Mammary epithelial cell (primary cell): ENCODE data around the gene SPTBN1.

Source experiments
- CTCF ChIP-seq, 2 donors: IDR thresholded peaks in 1 of 2; conservative IDR thresholded peaks in 1 of 2; 2 replicates each; pipeline ENCODE4 v1.5.1; 2011 to 2012; ENCODE audit warnings: inconsistent platforms in 2 of 2, low read length in 2 of 2, mild to moderate bottlenecking in 2 of 2, control low read depth in 1 of 2, low read depth in 1 of 2; ENCODE audit not compliant: insufficient read depth in 1 of 2; ENCODE audit errors: extremely low read depth in 1 of 2
- EZH2 ChIP-seq: IDR thresholded peaks from 2 replicates; pipeline ENCODE4 v1.6.1; 2012; ENCODE audit warnings: low read length, inconsistent platforms, borderline replicate concordance

- no peak for TF ChIP-seq CTCF (conservative IDR thresholded peaks at IDR 0.05 in 1 of 2, IDR thresholded peaks at IDR 0.05 in 1 of 2; ENCODE audit: extremely low read depth in 1 of 2, insufficient read depth in 1 of 2, low read depth in 1 of 2, low read length in 2 of 2)
- TF ChIP-seq EZH2, result no peak
Observed at GRCh38 chr2:54546923-54547720, 91.0 kb downstream of the SPTBN1 start.
